GM23338 (cell line): ENCODE data around the gene CYP3A5. TPM values are rescaled to one million over a fixed set of nuclear protein-coding genes. Genes with fewer than 3 reads are reported as not detected.

Source experiments
- ATAC-seq: fragments of 200-7000 bp; cut with Tn5 transposase; 3 replicates; pipeline ENCODE4 v1.9.1; 2020
- DNase-seq: peaks from one replicate; pipeline ENCODE4 v3.0.0-alpha.2; 2015; ENCODE audit warnings: low spot score
- H2AFZ ChIP-seq: fragments of 200-600 bp; sonication (generic); 2 replicates; pipeline ENCODE4 v1.8.0; 2016; ENCODE audit warnings: antibody characterized with exemption, mild to moderate bottlenecking, moderate library complexity
- H3F3A ChIP-seq: fragments of 200-600 bp; sonication (generic); replicated peaks from 2 replicates; pipeline ENCODE4 v1.8.0; 2017; ENCODE audit warnings: antibody characterized with exemption, mixed run types, low read depth
- H3K27ac ChIP-seq: fragments of 200-600 bp; sonication (generic); 2 replicates; pipeline ENCODE4 v1.6.1; 2016; ENCODE audit warnings: low read depth
- H3K27me3 ChIP-seq: fragments of 200-600 bp; sonication (generic); 2 replicates; pipeline ENCODE4 v1.8.0; 2016; ENCODE audit warnings: mild to moderate bottlenecking, mixed run types, moderate library complexity; ENCODE audit not compliant: insufficient read depth
- H3K36me3 ChIP-seq: fragments of 200-600 bp; sonication (generic); 2 replicates; pipeline ENCODE4 v1.8.0; 2016; ENCODE audit warnings: mild to moderate bottlenecking; ENCODE audit not compliant: insufficient read depth
- H3K4me1 ChIP-seq: fragments of 200-600 bp; sonication (generic); 2 replicates; pipeline ENCODE4 v1.8.0; 2016; ENCODE audit warnings: mild to moderate bottlenecking, moderate library complexity; ENCODE audit not compliant: insufficient read depth
- H3K4me2 ChIP-seq: fragments of 200-600 bp; sonication (generic); 2 replicates; pipeline ENCODE4 v1.7.1; 2017; ENCODE audit warnings: mixed run types
- H3K4me3 ChIP-seq: fragments of 200-600 bp; sonication (generic); 2 replicates; pipeline ENCODE4 v1.6.1; 2016; ENCODE audit warnings: mixed run types
- H3K79me2 ChIP-seq: fragments of 200-600 bp; sonication (generic); replicated peaks from 2 replicates; pipeline ENCODE4 v1.8.0; 2017; ENCODE audit warnings: mild to moderate bottlenecking; ENCODE audit not compliant: insufficient read depth
- H3K9me2 ChIP-seq: fragments of 200-600 bp; sonication (generic); 2 replicates; pipeline ENCODE4 v1.8.0; 2017; ENCODE audit not compliant: insufficient read depth
- H4K20me1 ChIP-seq: fragments of 200-600 bp; sonication (generic); replicated peaks from 2 replicates; pipeline ENCODE4 v1.8.0; 2017; ENCODE audit warnings: mild to moderate bottlenecking; ENCODE audit not compliant: insufficient read depth
- H3K27ac Mint-ChIP-seq: 2 replicates; pipeline ENCODE4 v1.8.0; 2020; ENCODE audit warnings: inconsistent platforms, mild to moderate bottlenecking, moderate library complexity, mixed read lengths
- H3K27me3 Mint-ChIP-seq: 3 replicates; pipeline ENCODE4 v1.8.0; 2022; ENCODE audit warnings: low read depth, mild to moderate bottlenecking, moderate library complexity, mixed read lengths, inconsistent platforms; ENCODE audit not compliant: insufficient read depth, poor library complexity
- H3K36me3 Mint-ChIP-seq: 3 replicates; pipeline ENCODE4 v1.8.0; 2021; ENCODE audit warnings: low read depth, mild to moderate bottlenecking, inconsistent platforms, moderate library complexity, mixed read lengths
- H3K4me1 Mint-ChIP-seq: 3 replicates; pipeline ENCODE4 v1.8.0; 2020; ENCODE audit warnings: mild to moderate bottlenecking, inconsistent platforms, mixed read lengths
- H3K4me3 Mint-ChIP-seq: 3 replicates; pipeline ENCODE4 v1.8.0; 2021; ENCODE audit warnings: moderate library complexity, mild to moderate bottlenecking, inconsistent platforms, mixed read lengths
- H3K9me3 Mint-ChIP-seq: 3 replicates; pipeline ENCODE4 v1.8.0; 2020; ENCODE audit warnings: moderate library complexity, mild to moderate bottlenecking, inconsistent platforms, mixed read lengths
- CREB1 ChIP-seq: fragments of 250-450 bp; sonication (Bioruptor Pico); IDR thresholded peaks from 2 replicates; pipeline ENCODE4 v1.5.0; 2020; ENCODE audit warnings: low read depth, mild to moderate bottlenecking, moderate library complexity
- CTCF ChIP-seq, 2 experiments: fragments of 200-600 bp in 1 of 2; sonication (generic) in 1 of 2; conservative IDR thresholded peaks; 2 replicates each; pipeline versions ENCODE4 v1.5.1 to v1.6.1; 2016 to 2017; ENCODE audit warnings: antibody characterized with exemption in 2 of 2, low read depth in 2 of 2, mild to moderate bottlenecking in 2 of 2, moderate library complexity in 1 of 2
- EZH2 ChIP-seq: fragments of 200-600 bp; sonication (generic); IDR thresholded peaks from one replicate; pipeline ENCODE4 v1.8.0; 2017; ENCODE audit warnings: antibody characterized with exemption, mild to moderate bottlenecking, low read depth; ENCODE audit not compliant: unreplicated experiment
- EZH2phosphoT487 ChIP-seq: fragments of 200-600 bp; sonication (generic); IDR thresholded peaks from one replicate; pipeline ENCODE4 v1.8.1; 2018; ENCODE audit warnings: antibody characterized with exemption; ENCODE audit not compliant: unreplicated experiment
- JUNB ChIP-seq: IDR thresholded peaks from one replicate; pipeline ENCODE4 v1.6.1; 2016; ENCODE audit warnings: antibody characterized with exemption; ENCODE audit not compliant: unreplicated experiment
- NANOG ChIP-seq: IDR thresholded peaks from 2 replicates; pipeline ENCODE4 v1.6.1; 2016; ENCODE audit warnings: antibody characterized with exemption, borderline replicate concordance
- POLR2AphosphoS5 ChIP-seq: IDR thresholded peaks from 2 replicates; pipeline ENCODE4 v1.6.1; 2016; ENCODE audit warnings: antibody characterized with exemption, low read depth
- STAT1 ChIP-seq: IDR thresholded peaks from one replicate; pipeline ENCODE4 v1.6.1; 2016; ENCODE audit warnings: antibody characterized with exemption; ENCODE audit not compliant: unreplicated experiment
- ZNF114 ChIP-seq: fragments of 250-450 bp; sonication (Bioruptor Pico); IDR thresholded peaks from 2 replicates; pipeline ENCODE4 v1.5.0; 2020; ENCODE audit warnings: mild to moderate bottlenecking, moderate library complexity
- ZNF331 ChIP-seq: fragments of 250-450 bp; sonication (Bioruptor Pico); IDR thresholded peaks from 2 replicates; pipeline ENCODE4 v1.5.0; 2020; ENCODE audit warnings: low read depth, mild to moderate bottlenecking, moderate library complexity
- ZNF462 ChIP-seq: fragments of 250-450 bp; sonication (Bioruptor Pico); IDR thresholded peaks from 2 replicates; pipeline ENCODE4 v1.5.0; 2020; ENCODE audit warnings: mild to moderate bottlenecking, moderate library complexity
- polyA plus RNA-seq: library from polyadenylated mRNA; unstranded; fragments of >200 nt; fragmentation: Nextera tagmentation; extraction: Ambion mirVana; gene quantifications from 2 replicates; pipeline ENCODE4 v1.2.1, GENCODE V29; 2016
- total RNA-seq: library from RNA; depleted of rRNA; stranded (reverse); fragments of >200 nt; shearing (Covaris generic); gene quantifications from 2 replicates; pipeline ENCODE4 v1.2.3, GENCODE V29; 2014
- TF ChIP-seq, protein P1 (sequence below): IDR thresholded peaks from one replicate; pipeline ENCODE4 v1.6.1; 2018; ENCODE audit warnings: antibody characterized with exemption; ENCODE audit not compliant: unreplicated experiment
- TF ChIP-seq, protein P2 (sequence below): IDR thresholded peaks from 2 replicates; pipeline ENCODE4 v1.6.1; 2016; ENCODE audit warnings: antibody characterized with exemption

Gene CYP3A5
- total and polyA plus RNA-seq, 2 experiments from 2014 or later = 1.2 TPM; not detected in 1

DNA sequence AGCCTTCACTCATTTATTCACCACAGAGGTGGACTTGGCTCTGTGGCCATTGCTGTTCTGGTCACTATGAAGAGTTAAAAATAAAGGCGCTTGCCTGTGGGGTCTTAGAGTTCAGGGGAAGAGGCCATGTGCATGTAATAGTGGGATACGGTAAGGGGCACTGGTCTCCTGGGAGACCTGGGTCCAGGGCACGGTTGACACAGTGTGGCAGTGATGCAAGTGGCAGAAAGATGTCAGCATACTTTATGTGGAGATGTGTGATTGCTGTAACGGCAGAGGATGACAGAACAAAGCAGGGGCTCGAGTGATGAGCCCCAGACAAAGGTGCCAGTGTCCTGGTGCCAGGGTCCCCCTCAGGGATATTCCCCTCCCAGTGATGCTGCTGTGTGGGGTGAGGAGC is 54.5 kb downstream of the CYP3A5 start:
- H3K27ac Mint-ChIP-seq = no peak overlapping the region
- ATAC-seq = no peak
- H3K36me3 Mint-ChIP-seq = peaks cover 92% of the 10 kb centered on the region

More for the DNA sequence above, 54.5 kb downstream of the CYP3A5 start:
- Mint-ChIP-seq H3K4me1 (peaks cover 22% of the 10 kb centered on the region), H3K9me3 (no peaks in the 10 kb centered on the region), H3K27me3 (peaks cover 16% of the 10 kb centered on the region), H3K4me3 (no peak overlapping the region)
- H3K9me2 ChIP-seq = no peaks in the 10 kb centered on the region
- H3K27ac ChIP-seq = no peak overlapping the region
- H3K79me2 ChIP-seq = no peaks in the 10 kb centered on the region
- H3K36me3 ChIP-seq = peaks cover 15% of the 10 kb centered on the region
- H3K4me1 ChIP-seq = peaks cover 6% of the 10 kb centered on the region
- H3K27me3 ChIP-seq = no peaks in the 10 kb centered on the region
- TF ChIP-seq ZNF331 (CRISPR knock-in tag) = no peak
- TF ChIP-seq EZH2phosphoT487 = no peak
- no peak for TF ChIP-seq CREB1 (CRISPR knock-in tag)
- no peak for TF ChIP-seq ZNF462 (CRISPR knock-in tag)
- TF ChIP-seq NANOG = no peak
- TF ChIP-seq, protein P1, sequence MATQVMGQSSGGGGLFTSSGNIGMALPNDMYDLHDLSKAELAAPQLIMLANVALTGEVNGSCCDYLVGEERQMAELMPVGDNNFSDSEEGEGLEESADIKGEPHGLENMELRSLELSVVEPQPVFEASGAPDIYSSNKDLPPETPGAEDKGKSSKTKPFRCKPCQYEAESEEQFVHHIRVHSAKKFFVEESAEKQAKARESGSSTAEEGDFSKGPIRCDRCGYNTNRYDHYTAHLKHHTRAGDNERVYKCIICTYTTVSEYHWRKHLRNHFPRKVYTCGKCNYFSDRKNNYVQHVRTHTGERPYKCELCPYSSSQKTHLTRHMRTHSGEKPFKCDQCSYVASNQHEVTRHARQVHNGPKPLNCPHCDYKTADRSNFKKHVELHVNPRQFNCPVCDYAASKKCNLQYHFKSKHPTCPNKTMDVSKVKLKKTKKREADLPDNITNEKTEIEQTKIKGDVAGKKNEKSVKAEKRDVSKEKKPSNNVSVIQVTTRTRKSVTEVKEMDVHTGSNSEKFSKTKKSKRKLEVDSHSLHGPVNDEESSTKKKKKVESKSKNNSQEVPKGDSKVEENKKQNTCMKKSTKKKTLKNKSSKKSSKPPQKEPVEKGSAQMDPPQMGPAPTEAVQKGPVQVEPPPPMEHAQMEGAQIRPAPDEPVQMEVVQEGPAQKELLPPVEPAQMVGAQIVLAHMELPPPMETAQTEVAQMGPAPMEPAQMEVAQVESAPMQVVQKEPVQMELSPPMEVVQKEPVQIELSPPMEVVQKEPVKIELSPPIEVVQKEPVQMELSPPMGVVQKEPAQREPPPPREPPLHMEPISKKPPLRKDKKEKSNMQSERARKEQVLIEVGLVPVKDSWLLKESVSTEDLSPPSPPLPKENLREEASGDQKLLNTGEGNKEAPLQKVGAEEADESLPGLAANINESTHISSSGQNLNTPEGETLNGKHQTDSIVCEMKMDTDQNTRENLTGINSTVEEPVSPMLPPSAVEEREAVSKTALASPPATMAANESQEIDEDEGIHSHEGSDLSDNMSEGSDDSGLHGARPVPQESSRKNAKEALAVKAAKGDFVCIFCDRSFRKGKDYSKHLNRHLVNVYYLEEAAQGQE = no peak
- TF ChIP-seq EZH2 = no peak
- TF ChIP-seq ZNF114 = no peak
- TF ChIP-seq STAT1 = no peak
- no peak for TF ChIP-seq JUNB
- TF ChIP-seq CTCF (conservative IDR thresholded peaks at IDR 0.05; ENCODE audit: low read depth in 2 of 2) = no peak
- TF ChIP-seq POLR2AphosphoS5 = no peak
- TF ChIP-seq, protein P2, sequence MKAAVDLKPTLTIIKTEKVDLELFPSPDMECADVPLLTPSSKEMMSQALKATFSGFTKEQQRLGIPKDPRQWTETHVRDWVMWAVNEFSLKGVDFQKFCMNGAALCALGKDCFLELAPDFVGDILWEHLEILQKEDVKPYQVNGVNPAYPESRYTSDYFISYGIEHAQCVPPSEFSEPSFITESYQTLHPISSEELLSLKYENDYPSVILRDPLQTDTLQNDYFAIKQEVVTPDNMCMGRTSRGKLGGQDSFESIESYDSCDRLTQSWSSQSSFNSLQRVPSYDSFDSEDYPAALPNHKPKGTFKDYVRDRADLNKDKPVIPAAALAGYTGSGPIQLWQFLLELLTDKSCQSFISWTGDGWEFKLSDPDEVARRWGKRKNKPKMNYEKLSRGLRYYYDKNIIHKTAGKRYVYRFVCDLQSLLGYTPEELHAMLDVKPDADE = no peak
- 0 out of 2 replicates have a peak, but pooled peaks cover 8% of the 10 kb centered on the region for H3F3A ChIP-seq
- H3K4me2 ChIP-seq = no peak overlapping the region
- no peak overlapping the region for H2AFZ ChIP-seq
- peaks cover 23% of the 10 kb centered on the region for H4K20me1 ChIP-seq
- H3K4me3 ChIP-seq = no peak overlapping the region
- no peak for DNase-seq
